Measurements from ENCODE around the gene SCAP.

DNA sequence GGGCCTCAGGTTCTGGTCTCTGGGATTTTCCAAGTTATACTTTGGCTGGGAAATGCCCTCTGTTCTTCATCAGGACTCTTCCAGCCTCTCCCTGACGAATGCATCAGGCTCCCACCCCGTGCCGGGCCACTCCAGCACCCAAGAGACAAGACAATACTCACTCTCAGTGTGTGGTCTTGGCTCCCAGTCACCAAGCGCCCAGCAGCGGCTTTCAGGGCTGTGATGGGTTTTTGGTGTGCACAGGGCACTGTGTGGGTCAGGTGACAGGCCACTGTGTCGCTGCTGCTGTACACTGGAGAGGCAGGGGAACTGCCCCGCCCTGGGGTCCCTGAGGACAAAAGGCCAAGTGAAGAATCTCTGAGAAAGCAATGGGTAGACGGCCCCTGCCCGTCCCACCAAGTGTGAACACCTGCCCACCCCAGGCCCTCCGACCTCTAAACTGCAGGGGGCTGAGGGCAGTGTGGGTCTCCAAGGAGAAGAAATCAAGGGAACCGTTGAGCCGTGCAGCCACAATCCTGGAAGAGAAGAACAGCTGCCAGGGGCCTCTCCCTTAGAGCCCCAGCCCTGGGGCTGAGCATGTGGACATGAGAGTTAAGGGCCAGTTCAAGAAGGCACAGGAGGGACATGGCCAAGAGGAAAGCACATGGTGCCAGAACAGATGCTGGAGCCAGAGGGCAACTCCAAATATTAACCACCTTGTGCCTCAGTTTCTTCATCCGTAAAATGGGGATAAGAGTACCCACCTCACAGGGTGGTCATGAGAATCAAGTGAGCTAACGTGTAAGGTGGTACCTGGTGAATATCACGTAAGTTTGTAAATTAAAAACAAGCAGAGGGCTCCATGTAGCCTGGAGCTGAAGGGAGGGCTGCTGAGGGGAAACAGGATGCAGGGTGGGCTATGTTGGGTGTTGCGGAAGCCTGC, 60.8 kb downstream of the SCAP start:
- TF ChIP-seq, protein P1, sequence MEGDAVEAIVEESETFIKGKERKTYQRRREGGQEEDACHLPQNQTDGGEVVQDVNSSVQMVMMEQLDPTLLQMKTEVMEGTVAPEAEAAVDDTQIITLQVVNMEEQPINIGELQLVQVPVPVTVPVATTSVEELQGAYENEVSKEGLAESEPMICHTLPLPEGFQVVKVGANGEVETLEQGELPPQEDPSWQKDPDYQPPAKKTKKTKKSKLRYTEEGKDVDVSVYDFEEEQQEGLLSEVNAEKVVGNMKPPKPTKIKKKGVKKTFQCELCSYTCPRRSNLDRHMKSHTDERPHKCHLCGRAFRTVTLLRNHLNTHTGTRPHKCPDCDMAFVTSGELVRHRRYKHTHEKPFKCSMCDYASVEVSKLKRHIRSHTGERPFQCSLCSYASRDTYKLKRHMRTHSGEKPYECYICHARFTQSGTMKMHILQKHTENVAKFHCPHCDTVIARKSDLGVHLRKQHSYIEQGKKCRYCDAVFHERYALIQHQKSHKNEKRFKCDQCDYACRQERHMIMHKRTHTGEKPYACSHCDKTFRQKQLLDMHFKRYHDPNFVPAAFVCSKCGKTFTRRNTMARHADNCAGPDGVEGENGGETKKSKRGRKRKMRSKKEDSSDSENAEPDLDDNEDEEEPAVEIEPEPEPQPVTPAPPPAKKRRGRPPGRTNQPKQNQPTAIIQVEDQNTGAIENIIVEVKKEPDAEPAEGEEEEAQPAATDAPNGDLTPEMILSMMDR (IDR thresholded peaks at IDR 0.05; ENCODE audit: insufficient read depth, low read length, poor library complexity, severe bottlenecking): no peak
- no peak for TF ChIP-seq EZH2phosphoT487 (conservative IDR thresholded peaks at IDR 0.05; ENCODE audit: low read length)
